Hematopoietic multipotent progenitor cell treated with erythropoietin and hydrocortisone succinate and interleukin-3 and kit ligand, for 15 days (in vitro differentiated cells): ENCODE results near the gene SMG6.

ENCODE experiments used
- DNase-seq: peaks from one replicate; pipeline ENCODE4 v3.0.0-alpha.2; 2015; ENCODE audit warnings: low spot score

The SMG6 gene

DNA sequence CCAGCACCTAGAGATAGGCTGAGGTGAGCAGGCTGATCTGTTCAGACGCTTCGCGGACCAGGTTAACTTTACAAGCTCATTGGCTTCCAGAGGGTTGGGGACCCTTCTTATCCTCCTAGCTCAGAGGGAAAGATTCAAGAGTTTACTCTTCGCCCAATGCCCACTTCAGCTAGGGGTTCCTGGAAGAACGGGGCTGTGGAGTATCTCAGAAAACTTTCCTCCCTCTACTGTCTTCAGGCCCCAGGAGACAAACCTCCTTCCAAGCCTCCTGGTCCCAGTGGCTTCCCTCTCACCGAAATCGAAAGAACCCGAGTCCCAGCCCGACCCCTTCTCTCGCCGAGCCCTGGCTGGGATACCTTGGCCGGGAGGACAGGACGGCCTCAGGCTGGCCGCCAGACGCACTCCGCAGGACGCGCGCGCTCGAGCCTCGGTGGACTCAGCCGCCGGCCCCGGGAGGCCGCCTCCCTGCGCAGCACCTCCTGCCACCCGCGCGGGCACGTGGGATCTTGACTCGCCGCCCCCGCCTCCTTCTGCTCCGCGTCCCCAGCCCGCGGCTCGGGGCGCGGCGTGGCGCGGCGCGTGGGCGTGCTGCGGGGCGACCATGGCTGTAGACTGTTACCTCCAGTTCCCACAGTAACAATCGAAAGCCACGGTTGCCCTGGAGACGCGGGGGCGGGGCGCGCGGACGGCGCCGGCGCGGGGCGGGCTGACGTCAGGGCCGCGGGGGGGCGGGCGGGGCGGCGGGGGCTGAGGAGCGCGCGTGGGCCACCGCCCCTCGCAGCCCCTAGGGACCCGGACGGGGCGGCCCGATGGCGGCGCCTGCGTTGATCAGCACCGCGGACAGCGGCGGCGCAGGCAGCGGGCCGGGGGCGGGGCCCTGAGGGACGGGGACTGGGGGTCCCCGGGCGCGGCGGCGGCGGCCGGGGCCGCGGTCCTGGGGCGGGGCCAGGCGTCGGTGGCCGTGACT lies 254.0 kb downstream of the SMG6 start:
- peak; percentile 87 for DNase-seq

- no peak for DNase-seq
These were observed 254.8 kb downstream of the SMG6 start for GRCh38 chr17:2048805-2049204.

- no peak for DNase-seq
These were observed 256.0 kb downstream of the SMG6 start for GRCh38 chr17:2047590-2047989.

- no peak for DNase-seq
These were observed 259.2 kb downstream of the SMG6 start for GRCh38 chr17:2044263-2044894.

DNA sequence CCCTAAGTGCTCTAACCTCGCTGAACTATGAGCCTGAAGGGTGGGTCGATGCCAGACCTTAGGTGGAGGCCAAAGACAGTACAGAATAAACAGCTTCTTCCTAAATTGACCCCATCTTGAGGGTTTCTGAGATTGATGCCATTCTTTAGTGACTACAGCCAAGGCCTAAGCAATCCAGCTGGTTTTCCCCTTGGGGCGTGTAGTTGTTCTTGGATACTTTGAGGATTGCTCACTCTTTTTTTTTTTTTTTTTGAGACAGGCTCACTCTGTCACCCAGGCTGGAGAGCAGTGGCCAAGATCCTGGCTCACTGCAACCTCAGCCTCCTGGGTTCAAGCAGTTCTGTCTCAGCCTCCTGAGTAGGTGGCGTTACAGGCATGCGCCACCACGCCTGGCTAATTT lies 259.8 kb downstream of the SMG6 start:
- no peak for DNase-seq

- DNase-seq, result no peak
These were observed 260.7 kb downstream of the SMG6 start for GRCh38 chr17:2042933-2043332.

- no peak for DNase-seq
These were observed 261.2 kb downstream of the SMG6 start for GRCh38 chr17:2042390-2042847.

DNA sequence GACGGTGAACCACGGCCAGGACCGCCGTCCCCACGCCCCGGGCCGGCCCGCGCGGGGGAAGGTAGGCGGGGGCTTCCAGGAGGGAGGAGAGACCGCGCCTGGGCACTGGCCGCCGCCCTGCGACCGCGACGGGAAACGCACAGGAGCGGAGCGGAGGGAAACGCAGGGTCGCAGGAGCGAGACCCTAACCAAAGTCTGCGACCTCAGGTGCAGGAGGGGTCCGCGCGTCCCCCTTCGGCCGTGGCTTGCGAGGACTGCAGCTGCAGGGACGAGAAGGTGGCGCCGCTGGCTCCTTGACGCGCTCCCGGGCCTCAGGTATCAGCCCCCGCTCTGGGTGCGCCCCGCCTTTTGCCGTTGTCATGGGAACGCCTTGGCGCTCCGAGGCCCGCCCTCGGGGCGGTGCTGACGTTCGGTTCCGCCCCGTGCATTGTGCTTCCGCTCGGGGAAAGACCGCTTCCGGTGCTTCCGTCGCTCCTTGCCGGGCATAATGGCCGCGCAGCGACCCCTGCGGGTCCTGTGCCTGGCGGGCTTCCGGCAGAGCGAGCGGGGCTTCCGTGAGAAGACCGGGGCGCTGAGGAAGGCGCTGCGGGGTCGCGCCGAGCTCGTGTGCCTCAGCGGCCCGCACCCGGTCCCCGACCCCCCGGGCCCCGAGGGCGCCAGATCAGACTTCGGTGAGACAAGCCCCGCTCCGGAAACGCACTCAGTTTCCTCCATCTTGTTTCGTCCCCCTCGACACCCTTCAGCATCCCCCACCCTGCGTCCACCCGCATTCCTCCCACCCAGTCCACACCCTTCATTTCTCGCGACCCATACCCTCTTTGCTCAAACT lies 261.8 kb downstream of the SMG6 start, which contains the start of gene OVCA2:
Gene OVCA2, plus strand, starts transcription at position 462 of the 829 bp plus-strand sequence. Its CDS starts 26 bp downstream, at position 488.
- peak; percentile 97 for DNase-seq

GRCh38 chr17:2040942-2041560 lies 262.5 kb downstream of the SMG6 start:
- no peak for DNase-seq

DNA sequence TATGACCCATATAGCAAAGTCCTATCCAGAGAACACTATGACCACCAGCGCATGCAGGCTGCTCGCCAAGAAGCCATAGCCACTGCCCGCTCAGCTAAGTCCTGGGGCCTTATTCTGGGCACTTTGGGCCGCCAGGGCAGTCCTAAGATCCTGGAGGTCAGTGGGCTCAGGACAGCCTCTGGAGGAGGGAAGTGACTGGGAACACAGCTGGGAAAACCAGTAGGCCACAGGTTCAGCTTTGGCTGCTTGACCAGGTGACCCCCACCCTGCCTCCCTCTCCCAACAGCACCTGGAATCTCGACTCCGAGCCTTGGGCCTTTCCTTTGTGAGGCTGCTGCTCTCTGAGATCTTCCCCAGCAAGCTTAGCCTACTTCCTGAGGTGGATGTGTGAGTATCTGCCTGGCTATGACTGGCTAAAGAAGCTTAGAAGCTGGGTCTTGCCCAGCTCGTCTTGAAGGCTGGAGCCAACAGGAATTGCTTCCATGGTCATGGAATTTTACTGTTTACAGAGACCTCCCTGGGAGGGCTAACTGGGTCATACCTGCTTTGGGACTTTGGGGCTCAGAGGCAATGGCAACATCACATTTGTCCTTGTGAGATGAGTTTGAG lies 263.3 kb downstream of the SMG6 start:
- DNase-seq, result no peak

GRCh38 chr17:2037155-2037554 lies 266.4 kb downstream of the SMG6 start:
- no peak for DNase-seq

DNA sequence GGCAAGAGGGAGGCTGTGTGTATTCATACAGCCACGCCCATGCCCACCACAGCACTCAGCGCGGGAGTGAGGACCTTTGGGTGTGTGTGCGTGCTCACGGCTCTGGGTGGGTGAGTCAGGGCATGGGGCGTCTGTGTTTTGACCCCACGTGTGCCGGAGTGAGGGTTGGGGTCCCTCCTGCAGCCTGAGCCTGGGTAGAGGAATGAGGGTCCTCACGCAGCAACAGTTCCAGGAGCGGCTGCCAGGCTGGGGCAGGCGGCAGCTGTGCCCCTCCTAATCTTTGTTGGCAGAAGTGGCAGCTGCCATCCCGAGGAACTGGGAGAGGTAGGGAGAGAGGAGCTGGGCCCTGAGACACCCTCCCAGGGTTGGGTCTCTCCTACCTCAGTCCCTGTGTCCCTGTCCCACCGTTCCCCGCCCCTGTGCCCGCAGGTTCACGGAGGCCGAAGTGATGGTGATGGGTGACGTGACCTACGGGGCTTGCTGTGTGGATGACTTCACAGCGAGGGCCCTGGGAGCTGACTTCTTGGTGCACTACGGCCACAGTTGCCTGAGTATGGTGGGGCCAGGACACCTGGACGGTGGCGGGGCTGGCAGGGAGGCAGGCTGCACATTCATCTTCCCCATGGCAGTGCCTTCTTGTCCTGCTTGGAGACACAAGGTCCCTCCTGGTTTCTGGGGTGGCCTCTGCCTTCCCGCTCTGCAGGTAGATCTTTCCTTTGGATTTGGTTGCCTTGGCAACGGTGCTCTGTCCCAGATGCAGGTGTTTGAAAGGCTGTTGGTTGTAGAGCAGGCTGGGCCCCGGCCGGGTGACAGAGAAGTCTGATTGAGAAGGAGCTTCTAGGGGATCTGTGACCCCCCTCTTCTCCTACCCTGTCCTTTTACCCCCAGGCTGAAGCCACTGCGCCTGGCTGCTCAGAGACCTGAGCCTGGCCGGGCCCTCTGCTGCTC lies 267.8 kb downstream of the SMG6 start:
- DNase-seq, result no peak

GRCh38 chr17:2034806-2035540 lies 268.6 kb downstream of the SMG6 start:
- DNase-seq, result no peak

DNA sequence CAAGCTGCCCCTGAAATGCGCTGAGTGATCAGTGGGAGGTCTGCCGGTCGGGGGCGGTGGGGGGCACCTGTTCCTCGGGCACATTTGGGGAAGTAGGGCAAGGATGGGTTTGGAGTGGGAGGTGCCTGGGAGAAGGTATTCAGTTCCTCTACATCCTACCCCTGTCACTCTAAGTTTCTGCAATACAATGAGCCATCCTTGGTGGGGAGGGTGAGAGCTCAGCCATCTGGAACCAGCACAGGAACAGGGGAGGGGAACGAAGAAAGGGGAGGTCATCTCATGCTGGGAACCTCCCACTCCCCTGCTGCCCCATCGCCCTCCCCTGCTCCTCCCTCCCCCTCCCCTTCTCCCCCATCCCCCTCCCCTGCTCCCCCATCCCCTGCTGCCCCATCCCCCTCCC lies 269.4 kb downstream of the SMG6 start:
- no peak for DNase-seq

- no peak for DNase-seq
These were observed 270.4 kb downstream of the SMG6 start for GRCh38 chr17:2033153-2033552.

- no peak for DNase-seq
These were observed 272.8 kb downstream of the SMG6 start for GRCh38 chr17:2030779-2031163.

DNA sequence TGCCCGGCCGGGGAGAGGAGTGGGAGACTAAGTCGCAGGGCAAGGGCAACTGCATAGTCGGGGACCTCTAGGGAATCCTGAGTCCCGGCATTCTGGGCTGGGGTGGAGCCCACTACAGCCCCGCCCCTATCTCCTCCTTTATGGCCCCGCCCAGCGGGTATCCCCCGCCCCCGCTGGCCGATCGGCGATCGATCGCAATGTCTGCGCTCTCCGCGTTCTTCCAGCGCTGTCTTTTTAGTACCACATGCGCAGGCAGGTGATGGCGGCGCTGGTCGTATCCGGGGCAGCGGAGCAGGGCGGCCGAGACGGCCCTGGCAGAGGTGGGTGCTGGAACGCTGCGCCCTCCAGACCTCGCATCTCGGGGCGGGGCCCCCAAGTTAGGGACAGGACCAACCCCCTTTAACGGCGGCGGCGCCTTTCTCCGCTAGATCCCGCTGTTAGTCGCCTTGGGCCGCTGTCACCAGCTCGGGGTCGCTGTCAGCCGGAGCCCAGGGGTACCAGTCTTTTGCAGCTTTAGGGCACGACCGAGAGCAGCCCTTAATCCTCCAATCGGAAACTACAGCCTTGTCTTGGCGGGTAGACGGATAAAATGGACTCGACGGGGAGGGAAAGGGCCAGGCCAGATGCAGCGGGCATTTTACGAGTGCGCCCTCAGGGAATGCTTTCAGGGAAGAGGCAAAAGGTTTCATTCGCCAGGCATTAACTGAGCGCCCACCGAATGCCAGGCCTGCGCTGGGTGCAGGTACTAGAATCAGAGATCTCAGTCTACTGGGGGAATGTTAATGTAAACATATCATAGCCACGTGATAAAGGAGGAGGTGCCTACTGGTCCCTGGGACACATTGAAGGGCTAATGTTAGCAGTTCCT lies 273.4 kb downstream of the SMG6 start, which contains the start of gene DPH1:
Gene DPH1, plus strand, starts transcription at position 243 of the 868 bp plus-strand sequence. Its CDS starts 17 bp downstream, at position 260.
- DNase-seq, result peak; percentile 88

DNA sequence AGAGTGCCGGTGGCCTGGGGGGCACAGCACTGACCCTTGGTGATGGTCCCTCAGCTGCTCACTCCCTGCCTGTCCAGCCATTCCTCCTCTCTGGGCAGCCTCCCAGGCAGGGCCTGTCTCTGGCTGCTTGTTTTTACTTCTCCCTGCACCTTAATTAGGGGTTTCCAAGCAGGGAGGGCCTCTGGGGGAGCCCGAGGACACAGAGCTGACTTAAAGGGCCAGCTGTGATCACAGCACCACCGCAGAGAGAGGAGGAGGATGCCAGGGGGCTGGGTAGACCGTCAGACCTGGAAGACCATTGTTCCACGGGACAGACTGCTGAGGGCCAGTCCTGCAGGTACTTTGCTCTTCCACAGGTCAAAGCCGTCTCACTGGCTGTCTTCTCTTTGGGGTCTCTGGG lies 274.8 kb downstream of the SMG6 start:
- no peak for DNase-seq
